Tibial artery (tissue), 4 donors: ENCODE measurements around the gene AQP12B.

Source experiments
- DNase-seq, 2 donors: peaks; one replicate each; pipeline ENCODE4 v3.0.0-alpha.2; 2019
- H3K27ac ChIP-seq, 2 donors: fragments of 200-600 bp; sonication (generic) in 1 of 2; 1 replicate in 1 of 2; 2 replicates in 1 of 2; pipeline ENCODE4 v1.5.1; 2018 to 2019; ENCODE audit warnings: mild to moderate bottlenecking in 1 of 2
- H3K27me3 ChIP-seq, 2 donors: fragments of 200-600 bp; sonication (generic) in 1 of 2; one replicate each; pipeline versions ENCODE4 v1.5.1 to v1.6.0; 2016 to 2019
- H3K36me3 ChIP-seq, 3 donors: fragments of 200-600 bp; sonication (generic) in 2 of 3; one replicate each; pipeline ENCODE4 v1.5.1; 2016 to 2019; ENCODE audit warnings: mild to moderate bottlenecking in 2 of 3
- H3K4me1 ChIP-seq, 4 donors: fragments of 200-600 bp; sonication (generic) in 2 of 4; 1 replicate in 3 of 4; 2 replicates in 1 of 4; pipeline ENCODE4 v1.5.1; 2016 to 2019
- H3K4me3 ChIP-seq, 2 donors: fragments of 200-600 bp; sonication (generic) in 1 of 2; 1 replicate in 1 of 2; 2 replicates in 1 of 2; pipeline ENCODE4 v1.5.1; 2018 to 2019; ENCODE audit warnings: mild to moderate bottlenecking in 2 of 2
- H3K9me3 ChIP-seq, 3 donors: fragments of 200-600 bp; sonication (generic) in 1 of 3; one replicate each; pipeline ENCODE4 v1.5.1; 2016 to 2019
- CTCF ChIP-seq, 2 experiments: fragments of 200-600 bp in 1 of 2; fragments of 450-650 bp in 1 of 2; IDR thresholded peaks; one replicate each; pipeline ENCODE4 v1.5.1; 2017 to 2019; ENCODE audit warnings: antibody characterized with exemption in 2 of 2, mild to moderate bottlenecking in 1 of 2, moderate library complexity in 1 of 2
- intact Hi-C: fragments of 100-400 bp; cut with DNase I; formaldehyde crosslinking; loops from one replicate; pipeline ENCODE4 v1.15.0; 2023; ENCODE audit warnings: low total_unique reads

AQP12B gene

DNA sequence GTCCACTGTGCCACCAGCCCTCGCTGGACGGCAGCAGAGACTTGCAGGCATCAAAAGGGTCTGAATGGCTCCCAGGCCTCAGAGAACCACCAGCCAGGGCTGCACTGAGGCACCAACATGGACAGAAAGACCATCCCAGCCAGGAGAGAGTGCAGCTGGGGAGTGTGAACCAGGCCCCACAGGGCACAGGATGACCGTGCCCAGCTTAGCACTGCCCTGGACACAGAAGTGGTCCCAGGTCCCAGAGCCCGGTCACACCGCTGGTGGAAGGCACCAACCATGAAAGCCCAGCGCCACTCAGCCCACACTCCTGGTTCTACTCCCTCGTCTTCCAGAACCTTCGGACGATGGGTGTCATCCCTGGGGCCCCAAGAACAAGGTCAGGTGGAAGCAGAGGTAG is 29.4 kb upstream of the AQP12B start:
- Histone ChIP-seq H3K27ac (no peak overlapping the region), H3K4me1 (no peaks in the 10 kb centered on the region), H3K27me3 (peaks cover 0 to 61% of the 10 kb centered on the region in 2 donors), H3K4me3 (no peak overlapping the region), H3K36me3 (no peaks in the 10 kb centered on the region), H3K9me3 (no peaks in the 10 kb centered on the region)
- no peak for TF ChIP-seq CTCF (IDR thresholded peaks at IDR 0.05)
- no peak for DNase-seq
- intact Hi-C loops, result no loop called here

GRCh38 chr2:240711701-240712100 is 29.0 kb upstream of the AQP12B start:
- peaks cover 0 to 59% of the 10 kb centered on the region in 2 donors for H3K27me3 ChIP-seq
- no peak overlapping the region for H3K27ac ChIP-seq
- no peaks in the 10 kb centered on the region for H3K4me1 ChIP-seq
- intact Hi-C loops, result no loop called here
- H3K36me3 ChIP-seq, result no peaks in the 10 kb centered on the region
- no peak for DNase-seq
- no peak for TF ChIP-seq CTCF (IDR thresholded peaks at IDR 0.05)
- H3K4me3 ChIP-seq, result no peak overlapping the region
- H3K9me3 ChIP-seq, result no peaks in the 10 kb centered on the region

DNA sequence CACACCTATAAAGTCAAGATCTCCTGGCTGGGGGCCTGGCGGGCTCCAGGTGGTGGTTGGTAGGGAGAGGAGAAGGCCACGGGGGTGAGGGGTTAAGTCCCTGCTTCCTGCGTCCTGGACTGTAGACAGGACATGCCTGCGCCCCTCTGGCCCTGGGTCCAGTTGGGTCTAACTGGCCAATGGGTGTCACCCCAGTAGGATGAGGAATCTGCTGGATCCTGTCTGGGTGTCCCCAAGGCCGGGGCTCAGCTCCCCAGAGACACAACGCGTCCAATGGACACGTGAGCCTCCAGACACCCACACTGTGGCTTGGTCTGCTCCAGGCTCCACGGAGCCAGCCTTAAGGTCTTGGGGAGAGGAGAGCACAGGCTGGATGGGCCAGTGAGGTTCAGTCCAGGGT is 28.6 kb upstream of the AQP12B start:
- DNase-seq, result no peak
- Histone ChIP-seq H3K36me3 (no peaks in the 10 kb centered on the region), H3K27me3 (peaks cover 0 to 55% of the 10 kb centered on the region in 2 donors), H3K27ac (no peak overlapping the region), H3K4me3 (no peak overlapping the region), H3K4me1 (no peaks in the 10 kb centered on the region), H3K9me3 (no peaks in the 10 kb centered on the region)
- intact Hi-C loops, result no loop called here
- no peak for TF ChIP-seq CTCF (IDR thresholded peaks at IDR 0.05)

DNA sequence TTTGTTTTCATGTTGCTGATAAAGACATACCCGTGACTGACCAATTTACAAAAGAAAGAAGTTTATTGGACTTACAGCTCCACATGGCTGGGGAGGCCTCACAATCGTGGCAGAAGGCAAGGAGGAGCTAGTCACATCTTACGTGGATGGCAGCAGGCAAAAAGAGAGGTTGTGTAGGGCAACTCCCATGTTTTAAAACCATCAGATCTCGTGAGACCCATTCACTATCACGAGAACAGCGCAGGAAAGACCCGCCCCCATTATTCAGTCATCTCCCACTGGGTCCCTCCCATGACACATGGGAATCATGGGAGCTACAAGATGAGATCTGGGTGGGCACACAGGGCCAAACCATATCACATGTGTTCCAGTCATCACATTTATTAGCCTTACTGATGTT is 25.8 kb upstream of the AQP12B start:
- H3K4me3 ChIP-seq, result no peak overlapping the region
- no peak for DNase-seq
- H3K27ac ChIP-seq, result no peak overlapping the region
- no peaks in the 10 kb centered on the region for H3K9me3 ChIP-seq
- peaks cover 0 to 42% of the 10 kb centered on the region in 2 donors for H3K27me3 ChIP-seq
- intact Hi-C loops, result loop anchor here (10.0 kb wide), 1 partner anchor 184 kb away; no protein-coding TSS in a partner anchor
- no peak for TF ChIP-seq CTCF (IDR thresholded peaks at IDR 0.05)
- H3K4me1 ChIP-seq, result no peaks in the 10 kb centered on the region
- no peaks in the 10 kb centered on the region for H3K36me3 ChIP-seq

DNA sequence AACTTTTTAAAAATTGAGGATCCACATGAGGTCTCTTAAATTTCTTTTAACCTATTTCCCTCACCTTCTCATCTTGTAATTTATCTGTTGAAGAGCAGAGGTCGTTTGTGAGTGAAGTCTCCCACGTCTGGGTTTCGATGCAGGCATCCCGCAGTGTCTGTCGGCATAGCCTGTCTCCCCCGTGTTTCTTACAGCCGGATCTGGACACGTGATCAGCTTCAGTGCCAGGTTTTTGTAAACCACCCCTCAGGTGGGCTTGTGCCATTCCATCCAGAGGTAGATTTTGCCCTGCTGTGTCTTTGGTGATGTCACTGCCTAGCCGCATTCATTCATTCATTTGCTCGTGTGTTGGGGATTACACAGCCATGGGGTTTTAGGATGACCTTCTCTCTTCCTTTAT is 25.1 kb upstream of the AQP12B start:
- intact Hi-C loops, result loop anchor here (10.0 kb wide), 1 partner anchor 183 kb away; no protein-coding TSS in a partner anchor
- Histone ChIP-seq H3K27me3 (peaks cover 0 to 47% of the 10 kb centered on the region in 2 donors), H3K9me3 (no peaks in the 10 kb centered on the region), H3K4me3 (no peak overlapping the region), H3K4me1 (no peaks in the 10 kb centered on the region), H3K27ac (no peak overlapping the region), H3K36me3 (no peaks in the 10 kb centered on the region)
- DNase-seq, result no peak
- TF ChIP-seq CTCF (IDR thresholded peaks at IDR 0.05), result no peak
